ENCODE results near the gene NEK6. TPM values are rescaled to one million over a fixed set of nuclear protein-coding genes. Genes with fewer than 3 reads are reported as not detected.
A peak's percentile ranks its signal among the peaks of the same experiment; 100 is the strongest.

NEK6 gene
- total and polyA plus RNA-seq, 10 of the 15 experiments (the other 5 are each of a cell fraction or from before 2014, with no cell fraction given), result 31.3 to 161 (median 89.2) TPM

GRCh38 chr9:124266139-124266825, 8.5 kb downstream of the NEK6 start (continued):
- no peak for TF ChIP-seq SKIL (IDR thresholded peaks at IDR 0.05; ENCODE audit: low read depth, poor library complexity, severe bottlenecking)
- TF ChIP-seq HDAC2 (IDR thresholded peaks at IDR 0.05), result no peak
- TF ChIP-seq, protein P1, sequence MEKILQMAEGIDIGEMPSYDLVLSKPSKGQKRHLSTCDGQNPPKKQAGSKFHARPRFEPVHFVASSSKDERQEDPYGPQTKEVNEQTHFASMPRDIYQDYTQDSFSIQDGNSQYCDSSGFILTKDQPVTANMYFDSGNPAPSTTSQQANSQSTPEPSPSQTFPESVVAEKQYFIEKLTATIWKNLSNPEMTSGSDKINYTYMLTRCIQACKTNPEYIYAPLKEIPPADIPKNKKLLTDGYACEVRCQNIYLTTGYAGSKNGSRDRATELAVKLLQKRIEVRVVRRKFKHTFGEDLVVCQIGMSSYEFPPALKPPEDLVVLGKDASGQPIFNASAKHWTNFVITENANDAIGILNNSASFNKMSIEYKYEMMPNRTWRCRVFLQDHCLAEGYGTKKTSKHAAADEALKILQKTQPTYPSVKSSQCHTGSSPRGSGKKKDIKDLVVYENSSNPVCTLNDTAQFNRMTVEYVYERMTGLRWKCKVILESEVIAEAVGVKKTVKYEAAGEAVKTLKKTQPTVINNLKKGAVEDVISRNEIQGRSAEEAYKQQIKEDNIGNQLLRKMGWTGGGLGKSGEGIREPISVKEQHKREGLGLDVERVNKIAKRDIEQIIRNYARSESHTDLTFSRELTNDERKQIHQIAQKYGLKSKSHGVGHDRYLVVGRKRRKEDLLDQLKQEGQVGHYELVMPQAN (conservative IDR thresholded peaks at IDR 0.05), result no peak
- no peak for TF ChIP-seq CBX3 (IDR thresholded peaks at IDR 0.05; ENCODE audit: borderline replicate concordance, low read depth)
- TF ChIP-seq SMARCA5 (IDR thresholded peaks at IDR 0.05), result 0 out of 2 replicates have a peak, but pooled peaks have one; percentile 61
- TF ChIP-seq MEF2A (IDR thresholded peaks at IDR 0.05; ENCODE audit: insufficient read depth, low read depth, low read length), result no peak
- TF ChIP-seq NRF1 (conservative IDR thresholded peaks at IDR 0.05; ENCODE audit: low read depth, low read length), result no peak

Measured in GM12878 (cell line).